ENCODE results near the gene SUPT4H1. TPM values are rescaled to one million over a fixed set of nuclear protein-coding genes. Genes with fewer than 3 reads are reported as not detected.

The SUPT4H1 gene
- total and polyA plus RNA-seq, 9 of the 15 experiments (the other 6 are each of a cell fraction or from before 2014, with no cell fraction given) = 62.1 to 320 (median 117) TPM

- no peak for TF ChIP-seq ZNF318 (IDR thresholded peaks at IDR 0.05; ENCODE audit: borderline replicate concordance in 1 of 2, low read depth in 1 of 2)
- no peak for TF ChIP-seq ZFX (CRISPR knock-in tag; IDR thresholded peaks at IDR 0.05)
- TF ChIP-seq NKRF (IDR thresholded peaks at IDR 0.05; ENCODE audit: borderline replicate concordance) = no peak
Measured at GRCh38 chr17:58370716-58371115, 18.7 kb upstream of the SUPT4H1 start (continued).
